OCI-LY1 (cell line): ENCODE data around the gene CNRIP1.

Experiments used
- EZH2 ChIP-seq: fragments of 200-600 bp; sonication (generic), shearing (Covaris generic); IDR thresholded peaks from 2 replicates; pipeline ENCODE4 v1.8.0; 2017; ENCODE audit warnings: borderline replicate concordance, mixed run types, mild to moderate bottlenecking, antibody characterized with exemption, low read length, moderate library complexity, mixed read lengths
- TF ChIP-seq, protein P1 (sequence below): fragments of 200-600 bp; sonication (generic), shearing (Covaris generic); IDR thresholded peaks from 2 replicates; pipeline ENCODE4 v1.5.1; 2017; ENCODE audit warnings: mild to moderate bottlenecking, antibody characterized with exemption, low read length, moderate library complexity, mixed read lengths

DNA sequence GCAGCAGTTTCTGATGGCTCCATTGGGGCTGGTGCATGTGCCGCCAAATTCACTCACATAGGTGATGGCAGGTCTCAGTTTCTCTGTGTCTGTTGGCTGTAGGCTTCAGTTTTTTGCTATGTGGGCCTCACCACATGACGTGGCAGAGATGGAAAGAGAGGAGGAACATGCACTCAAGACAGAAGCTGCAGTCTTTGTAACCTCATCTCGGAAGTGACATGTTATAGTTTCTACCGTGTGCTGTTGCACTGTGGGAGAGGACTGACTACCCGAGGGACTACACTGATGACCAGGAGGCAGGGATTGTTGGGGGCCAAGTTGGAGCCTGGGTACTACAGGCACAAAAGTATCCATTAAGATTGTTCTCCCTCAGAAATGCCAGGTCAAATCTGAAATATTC, 9.2 kb upstream of the CNRIP1 start:
- TF ChIP-seq, protein P1, sequence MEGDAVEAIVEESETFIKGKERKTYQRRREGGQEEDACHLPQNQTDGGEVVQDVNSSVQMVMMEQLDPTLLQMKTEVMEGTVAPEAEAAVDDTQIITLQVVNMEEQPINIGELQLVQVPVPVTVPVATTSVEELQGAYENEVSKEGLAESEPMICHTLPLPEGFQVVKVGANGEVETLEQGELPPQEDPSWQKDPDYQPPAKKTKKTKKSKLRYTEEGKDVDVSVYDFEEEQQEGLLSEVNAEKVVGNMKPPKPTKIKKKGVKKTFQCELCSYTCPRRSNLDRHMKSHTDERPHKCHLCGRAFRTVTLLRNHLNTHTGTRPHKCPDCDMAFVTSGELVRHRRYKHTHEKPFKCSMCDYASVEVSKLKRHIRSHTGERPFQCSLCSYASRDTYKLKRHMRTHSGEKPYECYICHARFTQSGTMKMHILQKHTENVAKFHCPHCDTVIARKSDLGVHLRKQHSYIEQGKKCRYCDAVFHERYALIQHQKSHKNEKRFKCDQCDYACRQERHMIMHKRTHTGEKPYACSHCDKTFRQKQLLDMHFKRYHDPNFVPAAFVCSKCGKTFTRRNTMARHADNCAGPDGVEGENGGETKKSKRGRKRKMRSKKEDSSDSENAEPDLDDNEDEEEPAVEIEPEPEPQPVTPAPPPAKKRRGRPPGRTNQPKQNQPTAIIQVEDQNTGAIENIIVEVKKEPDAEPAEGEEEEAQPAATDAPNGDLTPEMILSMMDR, result no peak
- no peak for TF ChIP-seq EZH2
